HG03039 (cell line): ENCODE data around the gene TMEM45A.
"Not testable (repeated sequence)": the region's sequence is repeated elsewhere in the genome, so short reads cannot be mapped to it uniquely, and the experiment has no call there.

ENCODE experiments used
- ATAC-seq: cut with Tn5 transposase; IDR thresholded peaks from one replicate; pipeline ENCODE4 v1.9.1; 2021; ENCODE audit warnings: mild to moderate bottlenecking, moderate library complexity; ENCODE audit not compliant: unreplicated experiment

The TMEM45A gene

GRCh38 chr3:100482176-100482575 is 10.2 kb upstream of the TMEM45A start:
- ATAC-seq = no peak

- no peak for ATAC-seq
These were observed 8.9 kb upstream of the TMEM45A start for GRCh38 chr3:100483529-100483928.

DNA sequence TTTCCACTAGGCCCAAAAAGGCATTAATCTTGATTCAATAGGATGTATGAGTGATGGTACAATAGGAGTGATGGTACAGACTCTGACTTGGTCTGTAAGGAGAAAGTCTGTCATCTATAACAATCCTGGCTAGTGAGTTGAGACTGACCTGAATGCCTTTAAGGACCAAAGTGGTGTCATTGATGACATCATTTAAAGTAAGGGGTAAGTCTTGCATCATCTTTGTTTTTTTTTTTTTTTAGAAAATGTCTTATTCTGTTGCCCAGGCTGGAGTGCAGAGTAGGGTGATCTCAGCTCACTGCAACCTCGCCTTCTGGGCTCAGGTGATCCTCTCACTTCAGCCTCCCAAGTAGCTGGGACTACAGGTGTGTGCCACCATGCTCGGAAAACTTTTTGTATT is 5.6 kb upstream of the TMEM45A start:
- no peak for ATAC-seq

DNA sequence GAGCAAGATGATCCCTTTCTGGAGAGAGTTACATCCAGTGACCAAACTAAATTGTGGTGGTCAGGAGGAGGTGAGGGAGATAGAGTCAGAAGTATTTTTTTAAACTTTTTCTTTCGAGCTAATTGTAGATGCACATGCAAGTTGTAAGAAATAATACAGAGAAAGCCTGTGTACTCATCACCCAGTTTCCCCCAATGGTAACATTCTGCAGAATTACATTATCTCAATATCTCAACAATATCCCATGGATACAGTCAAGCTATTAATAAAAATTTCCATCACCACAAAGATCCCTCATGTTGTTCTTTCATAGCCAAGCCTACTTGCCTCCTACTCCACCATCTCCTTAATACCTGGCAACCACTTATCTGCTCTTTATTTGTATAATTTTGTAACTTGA is 3.3 kb upstream of the TMEM45A start:
- ATAC-seq = no peak

- no peak for ATAC-seq
These were observed 4.4 kb downstream of the TMEM45A start for GRCh38 chr3:100496711-100497261.

GRCh38 chr3:100499651-100500050 is 7.2 kb downstream of the TMEM45A start:
- no peak for ATAC-seq

DNA sequence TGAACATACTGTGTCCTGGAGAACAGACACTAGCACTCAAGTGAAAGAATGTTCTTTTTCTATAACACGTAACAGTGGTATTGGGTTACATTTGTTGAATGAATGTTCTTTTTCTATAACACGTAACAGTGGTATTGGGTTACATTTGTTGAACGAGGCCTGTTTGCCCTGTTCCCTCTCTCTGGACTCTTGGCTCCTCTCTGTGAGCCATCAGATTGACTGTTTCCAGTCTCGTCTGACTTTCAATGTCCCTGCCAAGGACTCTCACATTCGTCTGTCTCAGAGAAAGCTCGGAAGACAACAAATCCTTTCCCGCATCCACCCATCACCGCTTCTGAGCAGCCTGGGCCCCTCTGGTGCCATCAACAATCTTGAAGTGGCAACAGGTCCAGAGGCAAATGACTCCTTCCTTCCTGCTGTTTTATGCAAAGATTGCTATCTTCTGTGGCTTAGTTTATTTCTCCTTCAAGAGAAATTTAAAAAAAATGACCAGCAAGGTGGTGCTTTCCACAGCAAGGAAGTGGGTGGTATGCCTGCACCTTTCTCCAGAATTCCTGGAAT is 8.0 kb downstream of the TMEM45A start:
- no peak for ATAC-seq

- peak; percentile 64 for ATAC-seq
These were observed 11.0 kb downstream of the TMEM45A start for GRCh38 chr3:100503448-100503847.

DNA sequence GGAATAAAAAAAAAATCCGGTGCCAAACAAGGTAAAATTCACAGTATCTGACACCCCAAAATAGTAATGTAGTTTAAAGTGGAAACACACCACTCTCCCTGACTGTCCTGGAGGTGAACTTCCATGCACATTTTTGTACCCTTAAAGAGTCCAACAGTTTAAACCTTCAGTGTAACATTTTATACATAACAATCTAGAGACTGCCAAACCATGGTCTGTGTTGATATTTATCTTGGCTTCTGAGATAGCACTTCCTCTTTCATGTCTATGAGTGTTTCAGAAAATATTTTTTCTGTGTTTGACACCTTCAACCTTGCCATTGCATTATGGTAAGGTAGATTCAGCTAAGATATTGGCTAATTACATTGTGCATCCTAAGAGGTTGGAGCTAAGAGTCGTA is 13.9 kb downstream of the TMEM45A start:
- no peak for ATAC-seq

- ATAC-seq = not testable (repeated sequence)
These were observed 17.4 kb downstream of the TMEM45A start for GRCh38 chr3:100509818-100510217.

DNA sequence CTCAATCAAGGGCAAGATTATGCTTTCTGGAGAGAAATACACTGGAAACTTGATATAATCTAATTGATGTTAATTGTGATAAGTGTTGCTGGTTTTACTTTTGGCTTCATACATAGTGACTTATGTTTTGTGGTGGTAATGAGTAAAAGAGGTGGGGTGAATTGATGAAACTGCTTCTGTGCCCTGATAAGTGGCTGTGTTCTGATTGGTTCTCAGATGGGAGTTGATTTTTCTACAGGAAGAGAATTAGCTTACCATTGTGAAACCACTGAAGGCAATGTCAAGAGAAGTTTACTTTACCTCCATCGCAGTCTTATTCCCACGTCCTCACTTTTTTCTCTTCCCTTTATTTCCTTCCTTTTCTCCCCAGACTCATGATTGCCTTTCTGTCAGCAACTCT is 23.8 kb downstream of the TMEM45A start:
- no peak for ATAC-seq

- ATAC-seq = no peak
These were observed 24.4 kb downstream of the TMEM45A start for GRCh38 chr3:100516838-100517237.

- ATAC-seq = no peak
These were observed 24.9 kb downstream of the TMEM45A start for GRCh38 chr3:100517276-100517675.

GRCh38 chr3:100518244-100518643 is 25.8 kb downstream of the TMEM45A start:
- no peak for ATAC-seq

DNA sequence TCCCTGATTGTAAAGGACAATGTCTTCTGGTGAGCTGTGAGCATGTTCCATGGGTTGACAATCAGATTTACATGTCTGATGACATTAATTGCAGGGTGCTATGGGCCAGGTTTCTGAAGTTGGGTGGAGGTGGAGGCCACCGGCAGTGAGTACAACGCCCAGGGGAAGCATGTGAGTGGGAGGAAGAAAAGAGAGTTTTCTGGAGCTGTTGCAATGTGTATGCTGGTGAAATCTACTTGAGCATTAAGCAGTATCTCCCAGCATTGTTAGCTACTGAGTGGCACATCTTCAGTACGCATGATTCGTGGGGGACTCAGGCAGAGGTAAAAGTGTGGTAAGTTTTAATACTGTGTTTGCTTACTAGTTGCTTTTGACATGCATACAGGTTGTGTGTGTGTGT is 26.6 kb downstream of the TMEM45A start:
- ATAC-seq = no peak

DNA sequence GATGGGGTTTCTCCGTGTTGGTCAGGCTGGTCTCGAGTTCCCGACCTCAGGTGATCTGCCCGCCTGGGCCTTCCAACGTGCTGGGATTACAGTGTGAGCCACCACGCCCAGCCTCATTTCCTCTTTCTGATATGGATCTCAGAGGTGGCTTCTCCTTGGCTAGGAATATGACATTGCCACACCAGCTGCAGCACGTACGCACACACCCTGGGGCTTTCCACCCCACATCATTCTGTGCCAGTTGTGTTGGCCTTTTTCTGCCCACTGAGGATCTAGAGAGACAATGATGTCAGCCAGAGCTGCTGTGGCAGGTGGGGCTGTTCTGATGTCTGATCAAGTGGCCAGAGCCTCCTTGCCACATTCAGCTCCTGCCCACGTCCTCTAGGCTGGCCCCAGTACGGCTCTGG is 29.0 kb downstream of the TMEM45A start:
- ATAC-seq = no peak

- ATAC-seq = no peak
These were observed 29.7 kb downstream of the TMEM45A start for GRCh38 chr3:100522125-100522524.

DNA sequence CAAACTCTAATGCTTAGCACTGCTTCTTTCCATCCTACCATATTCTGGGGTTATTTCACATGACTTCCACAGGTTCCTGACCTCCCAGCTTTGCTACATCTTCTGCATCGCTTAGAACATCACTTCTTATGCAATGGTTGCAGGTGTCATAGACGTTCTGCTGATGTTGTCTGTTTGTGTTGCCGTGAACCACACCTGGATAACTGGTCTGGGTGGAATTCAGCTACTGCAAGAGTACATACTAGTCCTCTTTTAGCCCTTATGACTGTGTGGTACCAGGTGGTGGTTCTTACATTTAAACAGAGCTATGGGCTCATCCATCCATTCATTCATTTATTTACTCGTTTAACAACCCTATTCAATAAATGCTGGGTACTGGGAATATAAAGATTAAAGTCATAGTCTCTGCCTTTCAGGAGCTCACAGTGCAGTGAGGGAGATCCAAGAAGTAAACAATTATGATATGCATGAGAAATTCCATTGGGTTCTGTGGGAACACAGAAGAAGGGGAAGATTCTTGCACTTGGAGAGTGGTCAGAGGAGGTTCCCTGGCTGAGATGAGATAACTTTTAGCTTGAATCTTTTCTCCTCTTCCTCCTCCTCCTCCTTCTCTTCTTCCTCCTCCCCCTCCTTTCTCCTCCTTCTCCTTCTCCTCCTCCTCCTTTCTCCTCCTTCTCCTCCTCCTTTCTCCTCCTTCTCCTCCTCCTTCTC is 30.8 kb downstream of the TMEM45A start:
- no peak for ATAC-seq

GRCh38 chr3:100525753-100526612 is 33.6 kb downstream of the TMEM45A start:
- no peak for ATAC-seq

GRCh38 chr3:100526613-100527346 is 34.4 kb downstream of the TMEM45A start:
- ATAC-seq = no peak

DNA sequence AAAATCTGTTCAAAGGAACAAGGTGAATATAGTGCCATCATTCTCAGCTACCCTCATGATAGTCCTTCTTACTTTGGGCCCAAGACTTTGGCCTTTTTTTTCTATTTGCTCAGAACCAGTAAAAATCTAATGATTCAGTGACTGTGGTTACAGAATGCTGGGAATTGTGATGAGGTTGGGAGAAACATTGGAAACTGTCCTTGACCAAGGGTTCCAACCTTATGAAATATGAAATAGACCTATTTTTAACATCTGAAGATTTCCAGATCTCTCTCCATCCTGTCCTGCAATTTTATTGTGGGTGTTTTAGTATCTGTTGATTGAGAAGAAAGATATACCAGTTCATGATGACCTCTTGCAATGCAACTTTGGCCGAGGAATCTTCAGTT is 34.9 kb downstream of the TMEM45A start:
- no peak for ATAC-seq
